HG02798 (cell line): ENCODE measurements around the gene CENPI.
"Not testable (repeated sequence)": the region's sequence is repeated elsewhere in the genome, so short reads cannot be mapped to it uniquely, and the experiment has no call there.

Experiments
- ATAC-seq: cut with Tn5 transposase; IDR thresholded peaks from one replicate; pipeline ENCODE4 v1.9.1; 2021; ENCODE audit warnings: mild to moderate bottlenecking; ENCODE audit not compliant: unreplicated experiment, poor library complexity

CENPI gene

GRCh38 chrX:101097546-101098453 is at the start of gene CENPI:
Gene CENPI, plus strand, starts transcription at chrX:101098204. Its CDS starts 2,867 bp downstream, at chrX:101101071.
- peak; percentile 99 for ATAC-seq

GRCh38 chrX:101051153-101051548 is 46.9 kb upstream of the CENPI start:
- no peak for ATAC-seq

- peak; percentile 95 for ATAC-seq
Measured at GRCh38 chrX:101051549-101052302, 46.3 kb upstream of the CENPI start, which contains the start of gene TRMT2B. Gene TRMT2B, minus strand, starts transcription at chrX:101052111. Its CDS starts 9,822 bp downstream, at chrX:101042289.

GRCh38 chrX:101056551-101056950 is 41.5 kb upstream of the CENPI start:
- ATAC-seq = not testable (repeated sequence)

- ATAC-seq = peak; percentile 79
Measured at GRCh38 chrX:101057093-101057714, 40.8 kb upstream of the CENPI start.

GRCh38 chrX:101062176-101062575 is 35.8 kb upstream of the CENPI start:
- no peak for ATAC-seq

GRCh38 chrX:101071582-101071981 is 26.4 kb upstream of the CENPI start:
- no peak for ATAC-seq

GRCh38 chrX:101078716-101079598 is 19.0 kb upstream of the CENPI start, which contains the start of gene TMEM35A:
Gene TMEM35A, plus strand, starts transcription at chrX:101078879. Its CDS starts 124 bp downstream, at chrX:101079003.
- ATAC-seq = no peak

- ATAC-seq = no peak
Measured at GRCh38 chrX:101079736-101080270, 18.2 kb upstream of the CENPI start.

- no peak for ATAC-seq
Measured at GRCh38 chrX:101080326-101081124, 17.5 kb upstream of the CENPI start.

GRCh38 chrX:101081231-101081630 is 16.8 kb upstream of the CENPI start:
- ATAC-seq = no peak

GRCh38 chrX:101091817-101092216 is 6.2 kb upstream of the CENPI start:
- ATAC-seq = no peak

- ATAC-seq = no peak
Measured at GRCh38 chrX:101108284-101108683, 10.3 kb downstream of the CENPI start.

GRCh38 chrX:101117701-101118100 is 19.7 kb downstream of the CENPI start:
- no peak for ATAC-seq

GRCh38 chrX:101136235-101136634 is 38.2 kb downstream of the CENPI start:
- no peak for ATAC-seq
